GM12878 (cell line): ENCODE data around the gene TMPRSS13.

Experiments
- CBFB ChIP-seq: IDR thresholded peaks from 2 replicates; pipeline ENCODE4 v1.6.1; 2016; ENCODE audit warnings: antibody characterized with exemption, low read depth
- CEBPB ChIP-seq, 2 experiments: fragments of 150-350 bp in 1 of 2; IDR thresholded peaks; 2 replicates each; pipeline ENCODE4 v1.6.1; 2012 to 2014; ENCODE audit warnings: low read depth in 2 of 2, low read length in 2 of 2, borderline replicate concordance in 1 of 2, inconsistent platforms in 1 of 2
- FOXM1 ChIP-seq: IDR thresholded peaks from 2 replicates; pipeline ENCODE4 v1.6.1; 2012; ENCODE audit warnings: low read depth, mild to moderate bottlenecking, inconsistent platforms, low read length, moderate library complexity
- NFYA ChIP-seq: IDR thresholded peaks from 2 replicates; pipeline ENCODE4 v1.6.1; 2011; ENCODE audit warnings: low read depth, mild to moderate bottlenecking, low read length, improper control_type of control experiment, borderline replicate concordance
- POLR2A ChIP-seq: IDR thresholded peaks from 2 replicates; pipeline ENCODE4 v1.6.1; 2011; ENCODE audit warnings: low read depth, mild to moderate bottlenecking, low read length
- USF2 ChIP-seq: IDR thresholded peaks from 2 replicates; pipeline ENCODE4 v1.6.1; 2011; ENCODE audit warnings: low read depth, low read length, improper control_type of control experiment, borderline replicate concordance
- ZNF384 ChIP-seq: IDR thresholded peaks from 2 replicates; pipeline ENCODE4 v1.6.1; 2012; ENCODE audit warnings: low read depth, mild to moderate bottlenecking, low read length, improper control_type of control experiment, borderline replicate concordance
- TF ChIP-seq, protein P1 (sequence below): fragments of 450-650 bp; conservative IDR thresholded peaks from 2 replicates; pipeline ENCODE4 v1.6.1; 2017; ENCODE audit warnings: mild to moderate bottlenecking, moderate library complexity

DNA sequence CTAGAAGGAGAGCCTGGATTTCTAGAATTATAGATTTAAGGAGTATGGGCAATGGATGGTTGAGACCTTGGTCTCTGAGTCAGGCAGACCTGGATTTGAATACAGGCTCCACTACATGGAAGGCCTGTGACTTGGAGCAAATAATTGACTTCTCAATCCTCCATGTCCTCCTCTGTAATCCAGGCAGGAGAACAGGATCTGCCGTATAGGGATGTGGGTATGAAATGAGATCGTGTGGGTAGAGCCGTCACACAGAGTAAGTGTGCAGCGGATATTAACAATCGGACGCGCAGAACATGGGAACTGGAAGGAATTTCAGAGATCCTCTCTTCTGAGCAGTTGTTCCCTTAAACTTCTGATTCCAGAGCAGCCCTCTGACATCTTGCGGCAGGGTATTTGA, 11.5 kb upstream of the TMPRSS13 start:
- TF ChIP-seq CEBPB (IDR thresholded peaks at IDR 0.05; ENCODE audit: borderline replicate concordance in 1 of 2, low read depth in 2 of 2, low read length in 2 of 2) (no peak), FOXM1 (no peak), POLR2A (no peak), NFYA (no peak), ZNF384 (no peak), USF2 (no peak), CBFB (no peak)
- TF ChIP-seq, protein P1, sequence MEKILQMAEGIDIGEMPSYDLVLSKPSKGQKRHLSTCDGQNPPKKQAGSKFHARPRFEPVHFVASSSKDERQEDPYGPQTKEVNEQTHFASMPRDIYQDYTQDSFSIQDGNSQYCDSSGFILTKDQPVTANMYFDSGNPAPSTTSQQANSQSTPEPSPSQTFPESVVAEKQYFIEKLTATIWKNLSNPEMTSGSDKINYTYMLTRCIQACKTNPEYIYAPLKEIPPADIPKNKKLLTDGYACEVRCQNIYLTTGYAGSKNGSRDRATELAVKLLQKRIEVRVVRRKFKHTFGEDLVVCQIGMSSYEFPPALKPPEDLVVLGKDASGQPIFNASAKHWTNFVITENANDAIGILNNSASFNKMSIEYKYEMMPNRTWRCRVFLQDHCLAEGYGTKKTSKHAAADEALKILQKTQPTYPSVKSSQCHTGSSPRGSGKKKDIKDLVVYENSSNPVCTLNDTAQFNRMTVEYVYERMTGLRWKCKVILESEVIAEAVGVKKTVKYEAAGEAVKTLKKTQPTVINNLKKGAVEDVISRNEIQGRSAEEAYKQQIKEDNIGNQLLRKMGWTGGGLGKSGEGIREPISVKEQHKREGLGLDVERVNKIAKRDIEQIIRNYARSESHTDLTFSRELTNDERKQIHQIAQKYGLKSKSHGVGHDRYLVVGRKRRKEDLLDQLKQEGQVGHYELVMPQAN: no peak
